NCI-H1105 treated with DMSO at 0.1 percent for 48 hours (cell line): ENCODE data around the gene MYH7.
"Not testable (repeated sequence)": the region's sequence is repeated elsewhere in the genome, so short reads cannot be mapped to it uniquely, and the experiment has no call there.

ENCODE experiments used
- DNase-seq: peaks from one replicate; lab custom pipeline; 2025; lab: John Stamatoyannopoulos, UW

The MYH7 gene

GRCh38 chr14:23430016-23430722, 5.3 kb downstream of the MYH7 start:
- DNase-seq: no peak

GRCh38 chr14:23428686-23429495, 6.6 kb downstream of the MYH7 start:
- no peak for DNase-seq

- not testable (repeated sequence) for DNase-seq
These were observed 9.7 kb downstream of the MYH7 start for GRCh38 chr14:23425798-23426197.

DNA sequence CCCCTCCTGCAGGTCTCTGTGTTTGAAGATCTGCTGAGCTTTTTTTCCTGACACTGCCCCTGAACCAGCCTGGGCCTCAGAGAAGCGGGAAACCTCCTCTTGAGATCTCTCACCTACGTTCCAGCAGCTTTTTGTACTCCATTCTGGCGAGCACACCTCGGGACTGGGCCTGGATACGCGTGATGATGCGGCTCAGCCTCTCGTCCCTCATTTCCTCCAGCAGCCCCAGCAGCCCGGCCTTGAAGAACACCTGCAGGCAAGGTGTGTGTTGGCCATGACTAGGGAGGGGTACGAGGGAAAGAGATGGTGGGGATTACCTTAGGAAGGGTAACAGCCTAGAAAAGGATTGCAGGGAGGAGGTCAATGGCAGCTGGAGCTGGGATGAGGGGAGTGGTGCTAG, 10.3 kb downstream of the MYH7 start:
- no peak for DNase-seq

DNA sequence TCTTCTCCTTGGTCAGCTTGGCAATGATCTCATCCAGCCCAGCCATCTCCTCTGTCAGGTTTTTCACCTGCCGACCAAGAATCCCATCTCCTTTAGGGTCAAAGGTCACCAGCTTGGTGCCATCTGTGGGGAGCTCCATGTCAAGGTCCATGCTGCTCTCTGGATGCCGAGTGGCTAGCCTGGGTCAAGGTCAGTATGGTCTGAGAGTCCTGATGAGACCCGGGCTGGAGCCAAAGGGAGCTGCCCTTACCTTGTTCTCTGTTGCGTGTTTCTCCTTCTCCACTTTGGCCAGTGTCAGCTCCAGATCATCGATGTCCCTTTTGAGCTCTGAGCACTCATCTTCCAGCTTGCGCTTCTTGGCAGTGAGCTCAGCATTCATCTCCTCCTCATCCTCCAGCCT, 11.8 kb downstream of the MYH7 start:
- DNase-seq: no peak

DNA sequence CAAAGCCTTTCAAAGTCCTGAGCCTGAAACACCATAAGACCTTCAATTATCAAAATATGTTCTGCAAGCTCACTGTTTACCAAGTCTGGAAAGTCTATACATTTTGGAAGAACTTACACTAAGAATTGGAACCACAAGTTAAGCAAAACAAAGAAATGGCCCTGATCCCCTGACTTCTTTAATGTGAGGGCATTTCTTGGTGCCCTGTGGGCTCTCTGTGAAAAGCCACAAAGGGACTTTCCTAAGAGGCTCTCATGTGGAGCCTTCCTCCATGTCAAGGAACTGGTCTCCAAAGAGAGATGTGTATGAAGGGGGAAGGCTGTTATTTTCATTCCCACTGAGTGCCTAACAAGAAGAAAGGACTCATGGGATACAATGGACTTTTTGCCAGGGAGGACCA, 13.9 kb downstream of the MYH7 start:
- DNase-seq: no peak

DNA sequence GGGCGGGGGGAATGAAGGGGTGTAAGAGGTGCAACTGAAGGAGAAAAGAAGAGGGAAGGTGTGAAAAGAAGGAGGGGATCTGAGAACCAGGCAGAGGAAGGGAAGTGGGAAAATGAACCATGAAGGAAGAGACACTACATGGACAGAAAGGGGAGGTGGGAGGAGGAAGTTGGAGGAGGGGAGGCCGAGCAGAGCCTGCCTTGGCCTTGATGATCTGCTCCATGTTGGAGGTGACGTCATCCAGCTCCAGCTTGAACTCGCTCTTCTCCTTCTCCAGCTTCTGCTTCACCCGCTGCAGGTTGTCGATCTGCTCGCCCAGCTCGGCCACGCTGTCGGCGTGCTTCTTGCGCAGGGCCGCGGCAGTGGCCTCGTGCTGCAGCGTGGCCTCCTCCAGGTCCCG, 15.8 kb downstream of the MYH7 start:
- not testable (repeated sequence) for DNase-seq

DNA sequence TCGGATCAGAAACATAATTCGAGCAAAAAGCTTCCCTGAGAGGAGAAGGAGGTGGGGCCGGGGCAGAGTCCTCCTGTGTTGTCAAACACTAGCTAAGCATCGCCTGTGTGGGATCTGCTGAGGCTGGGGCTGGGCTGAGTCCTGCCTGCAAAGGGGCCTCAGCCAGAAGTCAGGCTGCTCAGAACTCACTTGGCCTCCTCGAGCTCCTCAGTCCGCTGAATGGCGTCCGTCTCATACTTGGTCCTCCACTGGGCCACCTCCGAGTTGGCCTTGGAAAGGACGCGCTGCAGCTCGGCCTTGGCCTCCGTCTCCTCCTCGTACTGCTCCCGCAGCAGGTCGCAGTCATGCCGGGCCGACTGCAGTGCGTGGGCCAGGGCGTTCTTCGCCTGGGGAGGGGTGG, 17.4 kb downstream of the MYH7 start:
- DNase-seq: no peak

- not testable (repeated sequence) for DNase-seq
These were observed 18.2 kb downstream of the MYH7 start for GRCh38 chr14:23417269-23417668.

DNA sequence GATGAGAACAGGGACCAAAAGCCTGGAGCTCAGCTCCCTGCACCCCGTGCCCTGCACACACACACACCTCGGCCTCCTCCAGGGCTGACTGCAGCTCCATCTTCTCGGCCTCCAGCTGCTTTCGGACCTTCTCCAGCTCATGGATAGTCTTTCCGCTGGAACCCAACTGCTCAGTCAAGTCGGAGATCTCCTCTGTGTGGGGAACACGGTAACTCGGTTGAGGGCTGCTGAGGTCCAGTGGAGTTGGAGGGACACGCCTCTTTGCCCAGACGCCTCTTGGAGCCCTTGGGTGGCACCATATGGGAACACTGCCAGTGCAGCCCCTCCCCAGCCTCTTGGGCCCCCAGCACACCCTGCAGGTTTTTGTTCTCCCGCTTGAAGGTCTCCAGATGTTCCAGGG, 18.7 kb downstream of the MYH7 start:
- no peak for DNase-seq

DNA sequence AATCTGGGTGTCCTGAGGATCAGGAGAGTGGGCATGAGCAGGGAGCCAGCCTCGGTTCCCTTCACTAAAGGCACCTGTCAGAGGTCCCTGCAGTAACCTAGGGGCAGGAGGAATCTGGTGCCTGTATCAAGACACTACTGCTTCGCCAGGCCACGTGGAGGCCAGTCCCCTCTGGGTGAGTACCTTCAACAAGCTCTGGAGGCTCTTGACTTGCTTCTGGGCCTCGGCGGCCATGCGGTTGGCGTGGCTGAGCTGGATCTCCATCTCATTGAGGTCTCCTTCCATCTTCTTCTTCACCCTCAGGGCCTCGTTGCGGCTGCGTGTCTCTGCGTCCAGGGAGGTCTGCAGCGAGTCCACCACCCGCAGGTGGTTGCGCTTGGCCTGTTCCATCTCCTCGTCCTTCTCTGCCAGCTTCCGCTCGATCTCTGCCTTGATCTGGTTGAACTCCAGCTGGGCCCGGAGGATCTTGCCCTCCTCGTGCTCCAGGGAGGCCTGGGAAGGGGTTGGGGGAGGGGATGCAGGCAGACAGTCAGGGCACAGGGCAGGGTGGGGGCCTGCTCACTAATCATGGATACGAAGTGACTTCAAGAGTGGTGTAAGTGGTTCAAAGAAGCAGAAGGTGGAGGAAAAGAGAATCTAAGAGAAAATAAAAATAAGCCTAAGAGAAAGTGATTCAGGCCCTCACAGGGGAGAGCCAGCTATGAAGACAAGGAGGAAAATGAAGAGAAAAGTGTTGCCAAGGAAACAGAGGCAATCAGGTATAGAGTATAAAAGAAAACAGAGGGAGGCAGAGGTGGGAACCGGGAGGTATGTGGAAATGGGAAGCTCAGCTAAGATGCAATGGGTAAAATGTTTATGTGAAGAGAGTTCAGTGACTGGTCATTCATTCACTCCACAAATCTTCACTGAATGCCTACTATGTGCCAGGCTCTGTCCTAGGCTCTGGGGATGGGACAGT, 19.4 kb downstream of the MYH7 start:
- DNase-seq: no peak

GRCh38 chr14:23414906-23415820, 20.3 kb downstream of the MYH7 start:
- DNase-seq: no peak

DNA sequence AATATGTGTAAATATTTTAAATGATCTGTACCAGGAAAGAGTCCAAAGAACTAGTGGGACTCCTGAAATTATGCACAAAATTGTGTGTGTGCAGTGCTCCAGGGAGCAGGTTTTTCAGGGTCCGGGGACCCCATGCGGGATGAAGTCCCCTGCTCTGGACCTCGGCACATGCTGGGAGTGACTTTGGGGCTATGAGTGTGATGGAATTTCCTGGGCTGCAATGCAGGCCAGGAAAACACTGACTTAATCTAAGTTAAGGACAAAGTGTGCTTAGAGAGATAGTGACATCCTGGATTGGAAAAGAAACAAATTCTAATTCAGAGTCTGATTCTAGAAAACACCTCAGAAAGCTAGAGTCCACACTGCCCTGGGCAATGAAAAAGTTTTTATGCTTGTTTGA, 21.2 kb downstream of the MYH7 start:
- no peak for DNase-seq

DNA sequence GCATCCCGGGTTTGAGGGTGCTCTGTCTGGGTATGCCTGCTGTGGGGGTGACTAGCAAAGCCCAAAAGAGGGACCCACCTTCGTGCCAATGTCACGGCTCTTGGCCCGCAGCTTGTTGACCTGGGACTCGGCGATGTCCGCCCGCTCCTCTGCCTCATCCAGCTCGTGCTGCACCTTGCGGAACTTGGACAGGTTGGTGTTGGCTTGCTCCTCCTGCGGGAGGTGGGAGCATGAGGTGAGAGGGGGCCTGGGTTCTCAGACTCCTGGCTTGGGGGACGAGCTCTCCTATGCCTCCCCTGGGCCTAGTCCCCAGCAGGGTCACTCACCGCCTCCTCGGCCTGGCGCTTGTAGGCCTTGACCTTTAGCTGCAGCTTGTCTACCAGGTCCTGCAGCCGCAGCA, 21.8 kb downstream of the MYH7 start:
- DNase-seq: no peak

- DNase-seq: no peak
These were observed 23.6 kb downstream of the MYH7 start for GRCh38 chr14:23411563-23412525.

DNA sequence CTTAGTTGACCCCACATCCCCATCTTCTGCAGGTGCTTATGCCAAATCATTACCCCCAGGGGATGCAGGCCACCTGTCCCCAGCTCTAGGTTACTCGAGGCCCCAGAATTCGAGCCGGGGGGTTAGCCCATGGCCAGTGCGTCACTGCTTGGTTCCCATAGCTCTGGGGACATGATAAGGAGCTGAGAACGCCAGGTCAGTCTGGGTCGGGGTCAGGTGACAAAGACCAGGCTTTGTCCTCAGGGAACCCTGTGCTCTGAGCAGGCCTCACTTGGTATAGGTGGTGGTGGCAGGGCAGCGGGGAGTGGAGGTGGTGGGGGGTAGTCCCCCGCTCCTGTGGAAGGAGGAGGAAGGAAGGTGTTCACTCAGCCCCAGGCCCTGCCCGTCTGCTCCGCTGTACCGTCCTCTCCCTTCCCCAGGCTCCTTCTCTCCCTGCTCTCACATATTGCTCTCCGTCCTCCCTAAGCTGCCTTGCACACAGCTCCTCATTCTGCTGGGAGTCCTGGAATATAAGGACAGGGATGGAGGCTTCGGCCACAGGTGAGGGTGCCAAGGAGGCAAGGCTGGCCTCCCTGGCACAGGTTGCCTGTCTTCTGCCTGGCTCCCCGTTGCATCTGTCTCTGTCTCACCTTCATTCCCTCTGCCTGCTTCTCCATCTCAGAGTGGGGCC, 25.4 kb downstream of the MYH7 start:
- no peak for DNase-seq

GRCh38 chr14:23409475-23409874, 26.0 kb downstream of the MYH7 start:
- no peak for DNase-seq

DNA sequence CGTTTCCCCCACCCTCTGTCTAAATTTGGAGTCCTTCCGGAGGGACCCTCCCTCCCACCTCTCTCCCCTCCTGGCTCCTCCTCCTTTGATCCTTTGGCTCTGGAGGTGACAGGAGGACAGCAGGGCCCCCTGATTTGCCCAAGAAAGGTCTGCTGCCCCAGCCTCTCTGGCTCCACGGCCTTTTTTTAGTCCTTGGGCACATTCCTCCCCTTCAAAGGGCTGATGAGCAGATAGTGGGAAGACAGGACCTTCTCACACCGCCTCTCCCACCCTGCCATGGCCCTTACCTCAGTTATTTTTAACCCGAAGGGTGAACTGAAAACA, 27.2 kb downstream of the MYH7 start:
- no peak for DNase-seq

- DNase-seq: no peak
These were observed 27.7 kb downstream of the MYH7 start, which contains the start of gene MYH6 for GRCh38 chr14:23407516-23408306. Gene MYH6 (minus strand): TSS chr14:23408273. CDS start chr14:23407223, 1,050 bp downstream.
